ENCODE results near the gene TMPRSS13. TPM values are rescaled to one million over a fixed set of nuclear protein-coding genes. Genes with fewer than 3 reads are reported as not detected.
A peak's percentile ranks its signal among the peaks of the same experiment; 100 is the strongest.

TMPRSS13 gene
- total RNA-seq, 1 donor from 2014 or later, result 5.7 TPM

DNA sequence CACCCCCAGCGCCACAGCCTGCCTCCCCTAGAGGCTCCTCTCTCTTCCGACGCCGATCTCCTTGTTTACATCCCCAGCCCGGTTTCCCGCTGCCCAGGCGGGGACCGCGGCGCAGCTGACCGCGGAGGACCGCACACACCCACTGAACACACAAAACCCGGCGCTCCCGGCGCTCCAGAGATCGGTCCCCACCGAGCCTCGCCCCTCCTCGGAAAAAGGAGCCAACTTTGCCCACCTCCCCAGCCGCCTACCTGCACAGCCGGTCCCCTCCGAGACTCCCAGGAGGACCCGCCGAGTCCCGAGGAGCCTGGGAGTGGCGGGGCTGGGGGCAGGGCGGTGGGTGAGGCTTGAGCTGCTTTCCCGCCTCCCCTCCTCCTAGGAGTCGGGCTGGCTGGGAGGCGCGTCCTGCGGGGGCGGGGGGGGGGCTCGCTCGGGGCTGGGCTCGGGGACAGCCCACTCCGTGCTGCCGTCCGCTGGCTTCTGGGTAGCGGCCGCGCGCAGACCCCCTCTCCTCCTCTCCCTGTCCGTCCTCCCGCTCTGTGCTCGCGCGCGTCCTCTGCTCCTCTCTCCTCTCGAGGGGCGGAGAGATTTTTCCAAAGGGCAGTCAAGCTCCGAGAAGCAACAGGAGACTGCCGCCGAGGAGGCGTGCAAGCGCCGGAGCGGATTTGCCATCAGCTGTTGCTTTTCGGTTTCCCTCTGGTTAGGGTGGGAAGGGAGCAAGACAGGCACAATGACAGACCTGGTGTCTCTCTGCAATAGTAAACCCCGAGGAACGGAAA is 52.7 kb downstream of the TMPRSS13 start, which contains the start of gene FXYD6:
FXYD6 (minus strand) TSS at position 318 of the 779 bp plus-strand sequence. CDS start 33,882 bp downstream, outside the sequence.
- Mint-ChIP-seq H3K4me3 (ENCODE audit: low read depth) (peak within 1 kb of the TSS; percentile 85), H3K4me1 (ENCODE audit: low read depth) (peaks cover 17% of the 10 kb centered on the region), H3K36me3 (ENCODE audit: insufficient read depth) (no peaks in the 10 kb centered on the region), H3K27me3 (peaks cover 79% of the 10 kb centered on the region), H3K9me3 (ENCODE audit: low read depth) (no peaks in the 10 kb centered on the region), H3K27ac (peak within 1 kb of the TSS; percentile 77)
- TF ChIP-seq, protein P1, sequence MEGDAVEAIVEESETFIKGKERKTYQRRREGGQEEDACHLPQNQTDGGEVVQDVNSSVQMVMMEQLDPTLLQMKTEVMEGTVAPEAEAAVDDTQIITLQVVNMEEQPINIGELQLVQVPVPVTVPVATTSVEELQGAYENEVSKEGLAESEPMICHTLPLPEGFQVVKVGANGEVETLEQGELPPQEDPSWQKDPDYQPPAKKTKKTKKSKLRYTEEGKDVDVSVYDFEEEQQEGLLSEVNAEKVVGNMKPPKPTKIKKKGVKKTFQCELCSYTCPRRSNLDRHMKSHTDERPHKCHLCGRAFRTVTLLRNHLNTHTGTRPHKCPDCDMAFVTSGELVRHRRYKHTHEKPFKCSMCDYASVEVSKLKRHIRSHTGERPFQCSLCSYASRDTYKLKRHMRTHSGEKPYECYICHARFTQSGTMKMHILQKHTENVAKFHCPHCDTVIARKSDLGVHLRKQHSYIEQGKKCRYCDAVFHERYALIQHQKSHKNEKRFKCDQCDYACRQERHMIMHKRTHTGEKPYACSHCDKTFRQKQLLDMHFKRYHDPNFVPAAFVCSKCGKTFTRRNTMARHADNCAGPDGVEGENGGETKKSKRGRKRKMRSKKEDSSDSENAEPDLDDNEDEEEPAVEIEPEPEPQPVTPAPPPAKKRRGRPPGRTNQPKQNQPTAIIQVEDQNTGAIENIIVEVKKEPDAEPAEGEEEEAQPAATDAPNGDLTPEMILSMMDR (IDR thresholded peaks at IDR 0.05; ENCODE audit: unreplicated experiment), result no peak
- DNase-seq (ENCODE audit: low spot score, unreplicated experiment), result peak; percentile 48

DNA sequence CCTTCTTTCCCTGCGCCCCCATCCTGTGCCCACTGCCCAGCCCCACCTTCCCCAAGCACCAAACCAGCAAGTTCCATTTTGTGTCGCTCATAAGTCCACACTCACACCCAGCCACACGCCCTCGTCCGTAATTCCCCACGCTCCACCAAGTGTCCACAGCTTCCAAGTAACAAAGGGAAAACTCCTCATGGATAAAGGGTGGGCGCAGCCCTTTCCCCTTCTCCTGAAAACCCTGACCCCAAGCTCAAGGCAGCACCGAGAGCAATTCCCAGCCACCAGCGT is 53.2 kb downstream of the TMPRSS13 start:
- no peaks in the 10 kb centered on the region for H3K36me3 Mint-ChIP-seq (ENCODE audit: insufficient read depth)
- peaks cover 74% of the 10 kb centered on the region for H3K27me3 Mint-ChIP-seq

DNA sequence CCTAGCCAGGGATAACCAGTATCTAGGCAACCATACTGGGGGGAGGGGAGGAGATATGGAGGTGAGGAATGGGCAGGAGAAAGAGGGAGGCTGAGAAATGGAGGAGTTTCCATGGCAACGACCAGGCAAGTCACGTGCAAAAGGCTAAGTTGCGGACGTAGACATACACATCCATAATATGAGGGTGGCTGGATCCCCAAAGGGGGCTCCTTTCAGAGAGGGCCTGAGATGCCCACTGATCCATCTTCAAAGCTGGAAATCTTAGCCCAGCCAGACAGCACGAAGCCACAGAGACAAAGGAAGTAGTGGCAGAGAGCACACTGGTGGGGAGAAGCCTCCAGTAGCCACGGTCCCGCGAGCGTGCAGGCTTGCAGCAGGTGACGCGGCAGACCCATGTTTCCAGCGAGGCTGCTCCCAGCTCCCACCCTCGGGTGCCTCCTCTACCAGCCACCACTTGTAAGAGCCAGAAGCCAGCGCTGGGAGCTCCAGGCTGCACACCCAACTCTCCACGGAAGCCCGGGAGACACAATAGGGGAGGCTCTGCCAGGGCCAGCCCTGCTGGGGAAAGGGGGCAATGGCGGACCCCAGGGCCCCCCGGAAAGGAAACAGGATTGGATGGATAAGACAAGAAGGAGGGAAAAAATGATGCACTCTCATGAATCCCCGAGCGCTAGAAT is 53.7 kb downstream of the TMPRSS13 start:
- Mint-ChIP-seq H3K27ac (no peak overlapping the region), H3K9me3 (ENCODE audit: low read depth) (no peaks in the 10 kb centered on the region), H3K27me3 (peaks cover 69% of the 10 kb centered on the region), H3K4me3 (ENCODE audit: low read depth) (peak overlapping the region; percentile 85), H3K4me1 (ENCODE audit: low read depth) (peaks cover 19% of the 10 kb centered on the region), H3K36me3 (ENCODE audit: insufficient read depth) (no peaks in the 10 kb centered on the region)
- TF ChIP-seq, protein P1 (IDR thresholded peaks at IDR 0.05; ENCODE audit: unreplicated experiment), result no peak
- DNase-seq (ENCODE audit: low spot score, unreplicated experiment), result no peak

More for the DNA sequence above, 53.2 kb downstream of the TMPRSS13 start:
- Mint-ChIP-seq H3K27ac (peak overlapping the region; percentile 77), H3K9me3 (ENCODE audit: low read depth) (no peaks in the 10 kb centered on the region), H3K4me1 (ENCODE audit: low read depth) (peaks cover 17% of the 10 kb centered on the region), H3K4me3 (ENCODE audit: low read depth) (peak overlapping the region; percentile 85)
- DNase-seq (ENCODE audit: low spot score, unreplicated experiment), result no peak
- TF ChIP-seq, protein P1 (IDR thresholded peaks at IDR 0.05; ENCODE audit: unreplicated experiment), result no peak

DNA sequence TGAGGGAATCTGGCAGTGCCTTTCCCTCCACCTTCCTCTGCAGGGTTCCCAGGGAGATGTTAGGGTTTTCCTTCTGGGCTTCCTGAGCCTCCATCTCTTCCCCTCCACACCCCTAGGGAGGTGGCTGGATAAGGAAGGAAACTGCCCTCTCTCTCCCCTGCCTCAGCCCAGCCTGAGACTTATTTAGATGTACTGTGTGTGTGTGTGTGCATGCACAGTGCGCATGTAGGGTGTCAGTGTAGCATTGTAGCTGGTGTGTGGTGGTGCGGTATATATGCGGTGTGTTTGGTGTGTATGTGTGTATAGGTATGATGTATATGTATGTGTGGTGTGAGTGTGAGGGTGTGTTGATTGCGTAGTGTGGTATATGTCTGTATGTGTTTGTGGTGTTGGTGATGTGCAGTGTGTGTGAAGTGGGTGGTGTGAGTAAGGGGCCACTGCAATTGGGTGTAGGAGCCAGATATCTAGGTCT is 54.3 kb downstream of the TMPRSS13 start:
- TF ChIP-seq, protein P1 (IDR thresholded peaks at IDR 0.05; ENCODE audit: unreplicated experiment), result no peak
- H3K36me3 Mint-ChIP-seq (ENCODE audit: insufficient read depth), result no peaks in the 10 kb centered on the region
- DNase-seq (ENCODE audit: low spot score, unreplicated experiment), result no peak
- H3K27ac Mint-ChIP-seq, result peak overlapping the region; percentile 0
- peak overlapping the region; percentile 47 for H3K4me3 Mint-ChIP-seq (ENCODE audit: low read depth)
- no peaks in the 10 kb centered on the region for H3K9me3 Mint-ChIP-seq (ENCODE audit: low read depth)
- peaks cover 25% of the 10 kb centered on the region for H3K4me1 Mint-ChIP-seq (ENCODE audit: low read depth)
- peaks cover 63% of the 10 kb centered on the region for H3K27me3 Mint-ChIP-seq

- TF ChIP-seq, protein P1 (IDR thresholded peaks at IDR 0.05; ENCODE audit: unreplicated experiment), result no peak
- no peak overlapping the region for H3K27ac Mint-ChIP-seq
- H3K9me3 Mint-ChIP-seq (ENCODE audit: low read depth), result no peaks in the 10 kb centered on the region
- no peak overlapping the region for H3K4me3 Mint-ChIP-seq (ENCODE audit: low read depth)
- no peak for DNase-seq (ENCODE audit: low spot score, unreplicated experiment)
- no peaks in the 10 kb centered on the region for H3K36me3 Mint-ChIP-seq (ENCODE audit: insufficient read depth)
- peaks cover 59% of the 10 kb centered on the region for H3K27me3 Mint-ChIP-seq
- peaks cover 29% of the 10 kb centered on the region for H3K4me1 Mint-ChIP-seq (ENCODE audit: low read depth)
Observed at GRCh38 chr11:117874253-117874909, 54.8 kb downstream of the TMPRSS13 start.

All from progenitor cell of endocrine pancreas (in vitro differentiated cells).